Retinal pigment epithelial cell (primary cell): ENCODE data around the gene ADCY3.

Experiments
- DNase-seq: peaks from one replicate; pipeline ENCODE4 v3.0.0-alpha.2; 2010; ENCODE audit warnings: low read depth
- H3K4me3 ChIP-seq: 2 replicates; pipeline ENCODE4 v1.5.1; 2011; ENCODE audit warnings: mild to moderate bottlenecking, low read length, control low read depth, moderate library complexity
- CTCF ChIP-seq: conservative IDR thresholded peaks from 2 replicates; pipeline ENCODE4 v1.5.1; 2011; ENCODE audit warnings: low read depth, low read length, control low read depth, inconsistent platforms

Gene ADCY3

GRCh38 chr2:24824071-24824588 lies 95.9 kb downstream of the ADCY3 start:
- no peak for DNase-seq
- H3K4me3 ChIP-seq: no peak overlapping the region
- no peak for TF ChIP-seq CTCF

- H3K4me3 ChIP-seq: no peak overlapping the region
- DNase-seq: no peak
- no peak for TF ChIP-seq CTCF
Observed at GRCh38 chr2:24822049-24822706, 97.9 kb downstream of the ADCY3 start.

- no peak for TF ChIP-seq CTCF
- DNase-seq: no peak
- H3K4me3 ChIP-seq: no peak overlapping the region
Observed at GRCh38 chr2:24821433-24821891, 98.6 kb downstream of the ADCY3 start.

GRCh38 chr2:24820598-24821432 lies 99.2 kb downstream of the ADCY3 start:
- no peak overlapping the region for H3K4me3 ChIP-seq
- no peak for DNase-seq
- no peak for TF ChIP-seq CTCF

GRCh38 chr2:24820175-24820513 lies 99.9 kb downstream of the ADCY3 start:
- no peak for DNase-seq
- H3K4me3 ChIP-seq: no peak overlapping the region
- TF ChIP-seq CTCF: no peak

GRCh38 chr2:24819442-24820174 lies 100.4 kb downstream of the ADCY3 start:
- no peak overlapping the region for H3K4me3 ChIP-seq
- no peak for TF ChIP-seq CTCF
- no peak for DNase-seq
